ENCODE data around the gene MORF4L2.
"Not testable (repeated sequence)": the region's sequence is repeated elsewhere in the genome, so short reads cannot be mapped to it uniquely, and the experiment has no call there.

GRCh38 chrX:103655230-103656000 is 31.1 kb downstream of the MORF4L2 start:
- TF ChIP-seq CTCF, POLR2A (IDR thresholded peaks at IDR 0.05): not testable (repeated sequence)
